Inflammatory macrophage treated with lipopolysaccharide for 4 hours (primary cell): ENCODE measurements around the gene HCFC1R1.

Experiments
- DNase-seq: peaks from one replicate; pipeline ENCODE4 v3.0.0-alpha.2; 2020

The HCFC1R1 gene

GRCh38 chr16:2973093-2973492 lies 50.6 kb downstream of the HCFC1R1 start:
- DNase-seq: no peak
